Gastrocnemius medialis (tissue), 4 donors: ENCODE results near the gene DSE. TPM values are rescaled to one million over a fixed set of nuclear protein-coding genes. Genes with fewer than 3 reads are reported as not detected.

Experiments used
- ATAC-seq, 2 donors: fragments of 150-250 bp; one replicate each; pipeline ENCODE4 v1.9.1; 2016
- DNase-seq, 2 donors: peaks; one replicate each; pipeline ENCODE4 v3.0.0-alpha.2; 2019
- H3K27ac ChIP-seq, 4 donors: fragments of 200-600 bp; sonication (generic); 1 replicate in 1 of 4; 2 replicates in 3 of 4; pipeline ENCODE4 v1.5.1; 2016 to 2018; ENCODE audit warnings: mild to moderate bottlenecking in 2 of 4, moderate library complexity in 1 of 4
- H3K27me3 ChIP-seq, 3 donors: fragments of 200-600 bp; sonication (generic) in 2 of 3; 1 replicate in 1 of 3; 2 replicates in 2 of 3; pipeline versions ENCODE4 v1.5.1 to v1.6.0; 2016 to 2019; ENCODE audit warnings: mild to moderate bottlenecking in 1 of 3, moderate library complexity in 1 of 3
- H3K36me3 ChIP-seq, 2 donors: fragments of 200-600 bp; sonication (generic) in 1 of 2; one replicate each; pipeline ENCODE4 v1.5.1; 2017 to 2018
- H3K4me1 ChIP-seq, 2 donors: fragments of 200-600 bp; sonication (generic) in 1 of 2; one replicate each; pipeline ENCODE4 v1.5.1; 2016 to 2017; ENCODE audit warnings: mild to moderate bottlenecking in 2 of 2
- H3K4me3 ChIP-seq, 4 donors: fragments of 200-600 bp; sonication (generic) in 3 of 4; 1 replicate in 1 of 4; 2 replicates in 3 of 4; pipeline ENCODE4 v1.5.1; 2016 to 2019; ENCODE audit warnings: mild to moderate bottlenecking in 2 of 4
- H3K9me3 ChIP-seq, 3 donors: fragments of 200-600 bp; sonication (generic) in 2 of 3; 1 replicate in 1 of 3; 2 replicates in 2 of 3; pipeline ENCODE4 v1.5.1; 2016 to 2019
- POLR2A ChIP-seq, 2 donors: fragments of 450-650 bp; IDR thresholded peaks; one replicate each; pipeline ENCODE4 v1.6.1; 2017; ENCODE audit warnings: antibody characterized with exemption in 2 of 2, mild to moderate bottlenecking in 2 of 2, moderate library complexity in 2 of 2
- in situ Hi-C, 4 donors: fragments of 200-750 bp; cut with MboI; loops; one replicate each; pipeline versions ENCODE4 v1.15.0 to v1.8.0; 2017; ENCODE audit warnings: low sequenced_read_pairs in 4 of 4
- intact Hi-C: fragments of 100-400 bp; cut with DNase I; formaldehyde crosslinking; loops from one replicate; pipeline ENCODE4 v1.15.1; 2023; ENCODE audit warnings: low total_unique reads
- total RNA-seq, 4 donors: library from RNA; depleted of rRNA; stranded (reverse); fragments of >200 nt; gene quantifications; one replicate each; pipeline versions ENCODE4 v1.1.0 to v1.2.3, GENCODE V29; 2016
- TF ChIP-seq, protein P1 (sequence below), 5 experiments: fragments of 450-650 bp in 3 of 5; fragments of 200-600 bp in 2 of 5; sonication (generic) in 2 of 5; IDR thresholded peaks in 4 of 5; conservative IDR thresholded peaks in 1 of 5; 1 replicate in 4 of 5; 2 replicates in 1 of 5; pipeline ENCODE4 v1.5.1; 2016 to 2019; ENCODE audit warnings: antibody characterized with exemption in 5 of 5, mild to moderate bottlenecking in 3 of 5, moderate library complexity in 3 of 5

The DSE gene
- total RNA-seq, 4 donors from 2014 or later: 9.6 to 14.8 (median 11.8) TPM

DNA sequence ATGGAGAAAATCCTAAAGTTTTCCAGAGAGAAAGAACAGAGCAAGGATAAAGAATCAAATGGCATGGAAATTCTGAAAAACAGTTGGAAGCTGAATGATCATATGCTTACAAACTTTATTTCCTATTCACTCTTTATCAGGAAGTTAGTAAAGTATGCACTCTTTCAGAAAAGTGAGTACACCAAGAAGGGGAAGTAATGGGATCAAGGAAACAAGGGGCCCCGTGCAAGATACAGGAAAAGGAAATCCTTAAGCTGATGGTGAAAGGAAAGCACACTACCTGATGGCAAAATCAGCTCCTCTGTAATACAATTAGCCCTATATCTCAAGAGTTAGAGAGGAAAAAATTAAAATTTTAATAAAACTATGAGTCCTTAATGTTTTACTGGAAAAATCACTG lies 104.4 kb downstream of the DSE start:
- no peaks in the 10 kb centered on the region for H3K36me3 ChIP-seq
- H3K4me3 ChIP-seq: no peak overlapping the region
- ATAC-seq: no peak
- in situ Hi-C loops: no loop called here
- no peaks in the 10 kb centered on the region for H3K4me1 ChIP-seq
- no peak for TF ChIP-seq POLR2A (IDR thresholded peaks at IDR 0.05)
- TF ChIP-seq, protein P1, sequence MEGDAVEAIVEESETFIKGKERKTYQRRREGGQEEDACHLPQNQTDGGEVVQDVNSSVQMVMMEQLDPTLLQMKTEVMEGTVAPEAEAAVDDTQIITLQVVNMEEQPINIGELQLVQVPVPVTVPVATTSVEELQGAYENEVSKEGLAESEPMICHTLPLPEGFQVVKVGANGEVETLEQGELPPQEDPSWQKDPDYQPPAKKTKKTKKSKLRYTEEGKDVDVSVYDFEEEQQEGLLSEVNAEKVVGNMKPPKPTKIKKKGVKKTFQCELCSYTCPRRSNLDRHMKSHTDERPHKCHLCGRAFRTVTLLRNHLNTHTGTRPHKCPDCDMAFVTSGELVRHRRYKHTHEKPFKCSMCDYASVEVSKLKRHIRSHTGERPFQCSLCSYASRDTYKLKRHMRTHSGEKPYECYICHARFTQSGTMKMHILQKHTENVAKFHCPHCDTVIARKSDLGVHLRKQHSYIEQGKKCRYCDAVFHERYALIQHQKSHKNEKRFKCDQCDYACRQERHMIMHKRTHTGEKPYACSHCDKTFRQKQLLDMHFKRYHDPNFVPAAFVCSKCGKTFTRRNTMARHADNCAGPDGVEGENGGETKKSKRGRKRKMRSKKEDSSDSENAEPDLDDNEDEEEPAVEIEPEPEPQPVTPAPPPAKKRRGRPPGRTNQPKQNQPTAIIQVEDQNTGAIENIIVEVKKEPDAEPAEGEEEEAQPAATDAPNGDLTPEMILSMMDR (IDR thresholded peaks at IDR 0.05 in 4 of 5, conservative IDR thresholded peaks at IDR 0.05 in 1 of 5): no peak
- no peaks in the 10 kb centered on the region for H3K27me3 ChIP-seq
- DNase-seq: no peak
- intact Hi-C loops: no loop called here
- H3K27ac ChIP-seq: no peak overlapping the region
- no peaks in the 10 kb centered on the region for H3K9me3 ChIP-seq

DNA sequence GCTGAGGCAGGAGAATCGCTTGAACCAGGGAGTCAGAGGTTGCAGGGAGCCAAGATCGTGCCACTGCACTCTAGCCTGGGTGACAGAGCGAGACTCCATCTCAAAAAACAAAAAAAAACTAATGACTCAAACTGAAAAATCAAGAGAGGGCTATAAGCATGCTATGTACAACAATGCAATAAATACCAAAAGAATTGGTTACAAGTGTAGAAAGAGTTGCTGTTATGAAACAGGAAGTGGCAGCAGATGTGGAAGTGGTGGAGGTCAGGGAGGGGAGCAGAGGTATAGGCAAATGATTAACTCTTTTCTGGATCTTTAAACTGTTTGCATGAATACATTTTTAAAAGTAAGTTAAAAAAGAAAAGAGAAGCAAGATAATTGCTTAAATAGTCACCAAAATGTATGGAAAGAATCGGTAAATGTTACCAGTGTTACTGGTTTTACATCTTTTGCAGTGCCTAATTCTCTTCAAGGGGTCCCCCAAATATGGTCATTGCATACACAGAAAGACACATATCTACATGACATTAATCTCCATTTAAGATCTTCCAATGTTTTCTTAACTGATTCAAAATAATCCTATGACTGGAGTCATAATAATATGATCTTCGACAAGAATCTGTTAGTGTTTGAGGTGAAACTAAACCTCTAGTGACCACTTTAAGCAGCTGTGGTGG lies 105.4 kb downstream of the DSE start:
- intact Hi-C loops (no loop called here), in situ Hi-C loops (no loop called here)
- Histone ChIP-seq H3K27me3 (no peaks in the 10 kb centered on the region), H3K4me3 (no peak overlapping the region), H3K4me1 (no peaks in the 10 kb centered on the region), H3K27ac (no peak overlapping the region), H3K9me3 (no peaks in the 10 kb centered on the region), H3K36me3 (no peaks in the 10 kb centered on the region)
- DNase-seq: no peak
- ATAC-seq: no peak
- TF ChIP-seq, protein P1 (IDR thresholded peaks at IDR 0.05 in 4 of 5, conservative IDR thresholded peaks at IDR 0.05 in 1 of 5): no peak
- TF ChIP-seq POLR2A (IDR thresholded peaks at IDR 0.05): no peak

DNA sequence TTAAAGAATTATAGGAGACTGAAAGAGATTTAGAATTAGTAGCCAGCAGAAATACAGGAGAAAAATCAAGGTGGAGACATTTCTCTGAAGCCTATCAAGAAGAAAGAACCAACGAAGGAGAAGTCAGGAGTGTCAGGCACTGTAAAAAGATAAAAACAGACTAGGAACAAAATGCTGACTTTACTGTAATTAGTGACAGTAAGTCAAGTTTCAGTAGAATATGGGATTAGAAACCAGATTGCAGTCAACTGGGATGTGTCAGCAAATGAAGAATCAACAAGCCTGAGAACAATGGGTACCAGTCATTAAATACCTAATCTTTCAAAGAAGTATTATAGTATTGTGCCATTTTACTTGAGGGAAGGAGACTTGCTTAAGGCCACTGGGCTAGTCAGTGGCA lies 112.0 kb downstream of the DSE start:
- H3K36me3 ChIP-seq: no peaks in the 10 kb centered on the region
- H3K27me3 ChIP-seq: no peaks in the 10 kb centered on the region
- H3K27ac ChIP-seq: no peak overlapping the region
- TF ChIP-seq, protein P1 (IDR thresholded peaks at IDR 0.05 in 4 of 5, conservative IDR thresholded peaks at IDR 0.05 in 1 of 5): no peak
- no peak for TF ChIP-seq POLR2A (IDR thresholded peaks at IDR 0.05)
- in situ Hi-C loops: no loop called here
- intact Hi-C loops: no loop called here
- no peaks in the 10 kb centered on the region for H3K9me3 ChIP-seq
- no peak for DNase-seq
- no peak overlapping the region for H3K4me3 ChIP-seq
- no peaks in the 10 kb centered on the region for H3K4me1 ChIP-seq
- no peak for ATAC-seq

DNA sequence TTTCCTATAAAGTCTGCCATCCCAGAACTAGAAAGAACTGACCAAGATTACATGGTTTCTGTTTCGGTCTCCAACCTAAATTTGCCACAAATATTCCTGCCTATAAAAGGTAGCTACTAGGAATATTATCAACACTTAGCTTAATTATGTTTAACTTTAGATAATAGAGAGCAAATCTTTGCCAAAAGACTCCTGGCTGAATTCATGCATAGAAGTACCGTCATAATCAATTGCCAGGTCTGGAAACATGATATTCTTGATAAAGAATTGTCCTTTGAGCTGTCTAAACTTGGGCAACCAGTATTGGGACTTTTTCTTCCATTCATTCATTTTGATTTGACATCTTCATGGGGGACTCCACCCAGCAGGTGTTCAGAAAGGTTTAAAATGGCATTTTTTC lies 112.9 kb downstream of the DSE start:
- Histone ChIP-seq H3K36me3 (no peaks in the 10 kb centered on the region), H3K4me3 (no peak overlapping the region), H3K4me1 (no peaks in the 10 kb centered on the region), H3K27me3 (no peaks in the 10 kb centered on the region), H3K9me3 (no peaks in the 10 kb centered on the region), H3K27ac (no peak overlapping the region)
- TF ChIP-seq, protein P1 (IDR thresholded peaks at IDR 0.05 in 4 of 5, conservative IDR thresholded peaks at IDR 0.05 in 1 of 5): no peak
- TF ChIP-seq POLR2A (IDR thresholded peaks at IDR 0.05): no peak
- intact Hi-C loops (no loop called here), in situ Hi-C loops (no loop called here)
- no peak for ATAC-seq
- DNase-seq: no peak
